ENCODE measurements around the gene POPDC3. TPM values are rescaled to one million over a fixed set of nuclear protein-coding genes. Genes with fewer than 3 reads are reported as not detected.

Gene POPDC3
- total RNA-seq, 1 experiment from 2014 or later = 5.7 TPM

DNA sequence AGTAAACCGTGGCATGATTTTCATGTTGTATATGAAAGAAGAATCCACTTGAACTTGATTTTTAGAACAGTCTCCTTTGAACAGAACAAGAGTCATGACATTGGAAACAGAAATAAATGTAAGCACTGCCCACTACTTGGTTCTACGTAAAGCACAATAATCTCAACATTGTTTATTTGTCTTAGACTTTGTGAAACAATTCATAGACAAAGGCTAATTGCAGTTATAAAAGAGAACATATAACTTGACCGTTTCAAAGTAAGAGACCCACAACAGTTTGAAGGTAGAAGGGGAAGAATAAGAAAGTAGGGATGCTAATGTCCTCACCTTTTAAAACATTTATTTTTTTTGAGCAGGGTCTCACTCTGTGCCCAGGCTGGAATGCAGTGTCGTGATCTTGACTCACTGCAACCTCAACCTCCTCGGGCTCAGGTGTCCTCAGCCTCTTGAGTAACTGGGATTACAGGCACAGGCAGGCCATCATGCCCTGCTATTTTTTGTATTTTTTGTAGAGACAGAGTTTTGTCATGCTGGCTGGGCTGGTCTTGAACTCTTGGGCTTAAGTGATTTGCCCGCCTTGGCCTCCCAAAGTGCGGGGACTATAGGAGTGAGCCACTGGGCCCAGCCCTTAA, 71.1 kb downstream of the POPDC3 start:
- H3K4ac ChIP-seq (ENCODE audit: low read depth, low read length) = no peak overlapping the region
- no CpG with 5 or more reads among the region's 7 CpGs for WGBS (ENCODE audit: extremely low coverage, insufficient read length, low lambda C conversion rate)
- no peak overlapping the region for H3K9ac ChIP-seq (ENCODE audit: extremely low read depth, insufficient read length, low read length)
- H2AFZ ChIP-seq (ENCODE audit: low read length) = no peak overlapping the region
- H4K5ac ChIP-seq (ENCODE audit: insufficient read length, low read depth, low read length) = no peak overlapping the region
- H4K20me1 ChIP-seq (ENCODE audit: control insufficient read depth, insufficient read depth, insufficient read length) = no peaks in the 10 kb centered on the region
- H3K9me3 Mint-ChIP-seq = no peaks in the 10 kb centered on the region
- H3K4me1 ChIP-seq (ENCODE audit: insufficient read depth, low read length) = no peaks in the 10 kb centered on the region
- H3K23ac ChIP-seq (ENCODE audit: insufficient read length, low read depth, low read length) = no peak overlapping the region
- H3K9me3 ChIP-seq (ENCODE audit: control insufficient read depth, low read depth, low read length) = no peaks in the 10 kb centered on the region
- no peak overlapping the region for H3K27ac ChIP-seq (ENCODE audit: insufficient read length, low read depth, low read length)
- H3K27me3 ChIP-seq (ENCODE audit: insufficient read depth, low read length) = no peaks in the 10 kb centered on the region
- no peak for TF ChIP-seq CTCF (conservative IDR thresholded peaks at IDR 0.05)
- H3K56ac ChIP-seq (ENCODE audit: insufficient read length, low read depth, low read length) = no peak overlapping the region
- no peak overlapping the region for H3K4me2 ChIP-seq (ENCODE audit: insufficient read depth, insufficient read length, low read length)
- H3K27ac Mint-ChIP-seq = no peak overlapping the region
- no peak overlapping the region for H2AK5ac ChIP-seq (ENCODE audit: insufficient read length, low read length)
- no peak overlapping the region for H2BK12ac ChIP-seq (ENCODE audit: insufficient read length, low read depth, low read length)
- H3K79me2 ChIP-seq (ENCODE audit: insufficient read depth, low read length) = no peaks in the 10 kb centered on the region
- no peak overlapping the region for H2BK15ac ChIP-seq (ENCODE audit: low read depth, low read length)
- no peak for DNase-seq
- H3K14ac ChIP-seq (ENCODE audit: insufficient read depth, low read length) = no peak overlapping the region
- no peaks in the 10 kb centered on the region for H3K27me3 Mint-ChIP-seq (ENCODE audit: low read depth)
- H2BK120ac ChIP-seq (ENCODE audit: low read depth, low read length, poor library complexity, severe bottlenecking) = no peak overlapping the region
- H2BK20ac ChIP-seq (ENCODE audit: low read depth, low read length, poor library complexity, severe bottlenecking) = no peak overlapping the region
- no peak overlapping the region for H4K8ac ChIP-seq (replicated peaks; ENCODE audit: insufficient read length, low read depth, low read length)
- no peak overlapping the region for H4K91ac ChIP-seq (ENCODE audit: insufficient read length, low read depth, low read length)
- peaks cover 0 to 2% of the 10 kb centered on the region in 2 experiments; a peak in 1 of 4 replicates for H3K4me1 Mint-ChIP-seq
- no peaks in the 10 kb centered on the region for H3K23me2 ChIP-seq (ENCODE audit: insufficient read length, low read depth, low read length, poor library complexity, severe bottlenecking)
- H3K36me3 Mint-ChIP-seq (ENCODE audit: insufficient read depth in 1 of 3, low read depth in 3 of 3) = no peaks in the 10 kb centered on the region; a peak in 1 of 7 replicates
- H3T11ph ChIP-seq (ENCODE audit: low read length) = no peak overlapping the region
- H2BK5ac ChIP-seq (ENCODE audit: insufficient read length, low read length) = no peak overlapping the region
- no peaks in the 10 kb centered on the region for H3K79me1 ChIP-seq (ENCODE audit: insufficient read depth, low read depth, low read length, poor library complexity, severe bottlenecking)
- no peak overlapping the region for H3K4me3 Mint-ChIP-seq
- no peak overlapping the region for H3K18ac ChIP-seq (ENCODE audit: insufficient read length, low read depth, low read length)

Other genes starting within 250 kb of the POPDC3 start
- 109 and 110 TPM in 2 replicates for gene LIN28B, start 222.9 kb downstream of the POPDC3 start, total RNA-seq (2021)
- gene PREP, start 223.1 kb upstream of the POPDC3 start, total RNA-seq (2021) = 52.4 and 54.0 TPM in 2 replicates